ENCODE results near the gene TNRC18. TPM values are rescaled to one million over a fixed set of nuclear protein-coding genes. Genes with fewer than 3 reads are reported as not detected.

Gene TNRC18
- total and polyA plus RNA-seq, 2 of the 8 experiments (the other 6 are each of a cell fraction or from before 2014, with no cell fraction given) = 1.7 to 8.6 TPM

DNA sequence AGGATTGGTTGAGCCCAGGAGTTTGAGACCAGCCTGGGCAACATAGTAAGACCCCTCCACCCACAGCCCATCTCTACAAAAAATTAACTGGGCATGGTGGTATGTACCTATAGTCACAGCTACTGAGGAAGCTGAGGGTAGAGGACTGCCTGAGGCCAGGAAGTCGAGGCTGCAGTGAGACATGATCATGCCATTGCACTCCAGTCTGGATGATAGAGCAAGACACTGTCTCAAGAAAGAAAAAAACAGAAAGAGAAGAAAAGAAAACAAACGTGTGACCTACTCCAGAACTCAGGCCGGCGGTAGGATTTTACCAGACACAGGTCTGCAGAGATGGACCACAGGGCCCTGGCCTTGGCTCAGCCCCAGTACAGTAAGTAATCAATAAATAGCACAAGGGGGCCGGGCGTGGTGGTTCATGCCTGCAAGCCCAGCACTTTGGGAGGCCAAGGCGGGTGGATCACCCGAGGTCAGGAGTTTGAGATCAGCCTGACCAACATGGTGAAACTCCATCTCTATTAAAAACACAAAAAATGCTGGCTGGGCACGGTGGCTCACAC is 35.4 kb upstream of the TNRC18 start (continued):
- TF ChIP-seq, protein P1, sequence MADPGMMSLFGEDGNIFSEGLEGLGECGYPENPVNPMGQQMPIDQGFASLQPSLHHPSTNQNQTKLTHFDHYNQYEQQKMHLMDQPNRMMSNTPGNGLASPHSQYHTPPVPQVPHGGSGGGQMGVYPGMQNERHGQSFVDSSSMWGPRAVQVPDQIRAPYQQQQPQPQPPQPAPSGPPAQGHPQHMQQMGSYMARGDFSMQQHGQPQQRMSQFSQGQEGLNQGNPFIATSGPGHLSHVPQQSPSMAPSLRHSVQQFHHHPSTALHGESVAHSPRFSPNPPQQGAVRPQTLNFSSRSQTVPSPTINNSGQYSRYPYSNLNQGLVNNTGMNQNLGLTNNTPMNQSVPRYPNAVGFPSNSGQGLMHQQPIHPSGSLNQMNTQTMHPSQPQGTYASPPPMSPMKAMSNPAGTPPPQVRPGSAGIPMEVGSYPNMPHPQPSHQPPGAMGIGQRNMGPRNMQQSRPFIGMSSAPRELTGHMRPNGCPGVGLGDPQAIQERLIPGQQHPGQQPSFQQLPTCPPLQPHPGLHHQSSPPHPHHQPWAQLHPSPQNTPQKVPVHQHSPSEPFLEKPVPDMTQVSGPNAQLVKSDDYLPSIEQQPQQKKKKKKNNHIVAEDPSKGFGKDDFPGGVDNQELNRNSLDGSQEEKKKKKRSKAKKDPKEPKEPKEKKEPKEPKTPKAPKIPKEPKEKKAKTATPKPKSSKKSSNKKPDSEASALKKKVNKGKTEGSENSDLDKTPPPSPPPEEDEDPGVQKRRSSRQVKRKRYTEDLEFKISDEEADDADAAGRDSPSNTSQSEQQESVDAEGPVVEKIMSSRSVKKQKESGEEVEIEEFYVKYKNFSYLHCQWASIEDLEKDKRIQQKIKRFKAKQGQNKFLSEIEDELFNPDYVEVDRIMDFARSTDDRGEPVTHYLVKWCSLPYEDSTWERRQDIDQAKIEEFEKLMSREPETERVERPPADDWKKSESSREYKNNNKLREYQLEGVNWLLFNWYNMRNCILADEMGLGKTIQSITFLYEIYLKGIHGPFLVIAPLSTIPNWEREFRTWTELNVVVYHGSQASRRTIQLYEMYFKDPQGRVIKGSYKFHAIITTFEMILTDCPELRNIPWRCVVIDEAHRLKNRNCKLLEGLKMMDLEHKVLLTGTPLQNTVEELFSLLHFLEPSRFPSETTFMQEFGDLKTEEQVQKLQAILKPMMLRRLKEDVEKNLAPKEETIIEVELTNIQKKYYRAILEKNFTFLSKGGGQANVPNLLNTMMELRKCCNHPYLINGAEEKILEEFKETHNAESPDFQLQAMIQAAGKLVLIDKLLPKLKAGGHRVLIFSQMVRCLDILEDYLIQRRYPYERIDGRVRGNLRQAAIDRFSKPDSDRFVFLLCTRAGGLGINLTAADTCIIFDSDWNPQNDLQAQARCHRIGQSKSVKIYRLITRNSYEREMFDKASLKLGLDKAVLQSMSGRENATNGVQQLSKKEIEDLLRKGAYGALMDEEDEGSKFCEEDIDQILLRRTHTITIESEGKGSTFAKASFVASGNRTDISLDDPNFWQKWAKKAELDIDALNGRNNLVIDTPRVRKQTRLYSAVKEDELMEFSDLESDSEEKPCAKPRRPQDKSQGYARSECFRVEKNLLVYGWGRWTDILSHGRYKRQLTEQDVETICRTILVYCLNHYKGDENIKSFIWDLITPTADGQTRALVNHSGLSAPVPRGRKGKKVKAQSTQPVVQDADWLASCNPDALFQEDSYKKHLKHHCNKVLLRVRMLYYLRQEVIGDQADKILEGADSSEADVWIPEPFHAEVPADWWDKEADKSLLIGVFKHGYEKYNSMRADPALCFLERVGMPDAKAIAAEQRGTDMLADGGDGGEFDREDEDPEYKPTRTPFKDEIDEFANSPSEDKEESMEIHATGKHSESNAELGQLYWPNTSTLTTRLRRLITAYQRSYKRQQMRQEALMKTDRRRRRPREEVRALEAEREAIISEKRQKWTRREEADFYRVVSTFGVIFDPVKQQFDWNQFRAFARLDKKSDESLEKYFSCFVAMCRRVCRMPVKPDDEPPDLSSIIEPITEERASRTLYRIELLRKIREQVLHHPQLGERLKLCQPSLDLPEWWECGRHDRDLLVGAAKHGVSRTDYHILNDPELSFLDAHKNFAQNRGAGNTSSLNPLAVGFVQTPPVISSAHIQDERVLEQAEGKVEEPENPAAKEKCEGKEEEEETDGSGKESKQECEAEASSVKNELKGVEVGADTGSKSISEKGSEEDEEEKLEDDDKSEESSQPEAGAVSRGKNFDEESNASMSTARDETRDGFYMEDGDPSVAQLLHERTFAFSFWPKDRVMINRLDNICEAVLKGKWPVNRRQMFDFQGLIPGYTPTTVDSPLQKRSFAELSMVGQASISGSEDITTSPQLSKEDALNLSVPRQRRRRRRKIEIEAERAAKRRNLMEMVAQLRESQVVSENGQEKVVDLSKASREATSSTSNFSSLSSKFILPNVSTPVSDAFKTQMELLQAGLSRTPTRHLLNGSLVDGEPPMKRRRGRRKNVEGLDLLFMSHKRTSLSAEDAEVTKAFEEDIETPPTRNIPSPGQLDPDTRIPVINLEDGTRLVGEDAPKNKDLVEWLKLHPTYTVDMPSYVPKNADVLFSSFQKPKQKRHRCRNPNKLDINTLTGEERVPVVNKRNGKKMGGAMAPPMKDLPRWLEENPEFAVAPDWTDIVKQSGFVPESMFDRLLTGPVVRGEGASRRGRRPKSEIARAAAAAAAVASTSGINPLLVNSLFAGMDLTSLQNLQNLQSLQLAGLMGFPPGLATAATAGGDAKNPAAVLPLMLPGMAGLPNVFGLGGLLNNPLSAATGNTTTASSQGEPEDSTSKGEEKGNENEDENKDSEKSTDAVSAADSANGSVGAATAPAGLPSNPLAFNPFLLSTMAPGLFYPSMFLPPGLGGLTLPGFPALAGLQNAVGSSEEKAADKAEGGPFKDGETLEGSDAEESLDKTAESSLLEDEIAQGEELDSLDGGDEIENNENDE (IDR thresholded peaks at IDR 0.05; ENCODE audit: insufficient replicate concordance, low read length) = no peak
- TF ChIP-seq SP4 (IDR thresholded peaks at IDR 0.05; ENCODE audit: low read length) = no peak
- no peak for TF ChIP-seq RXRA (IDR thresholded peaks at IDR 0.05; ENCODE audit: insufficient read depth, low read depth, low read length)
- TF ChIP-seq CTCF (IDR thresholded peaks at IDR 0.05; ENCODE audit: control extremely low read depth in 1 of 3, insufficient read depth in 1 of 3, low read depth in 1 of 3, low read length in 3 of 3) = no peak
- TF ChIP-seq EGR1 (IDR thresholded peaks at IDR 0.05; ENCODE audit: borderline replicate concordance, low read depth, low read length) = no peak
- no peak for TF ChIP-seq FOSL1 (IDR thresholded peaks at IDR 0.05; ENCODE audit: insufficient read depth, low read depth, low read length)
- TF ChIP-seq CEBPB (IDR thresholded peaks at IDR 0.05; ENCODE audit: low read depth, low read length) = no peak
- no peak for TF ChIP-seq BRCA1 (IDR thresholded peaks at IDR 0.05; ENCODE audit: low read depth, low read length)
- no peak for TF ChIP-seq NANOG (IDR thresholded peaks at IDR 0.05; ENCODE audit: insufficient read depth, low read depth, low read length, poor library complexity, severe bottlenecking)
